HL-60 (cell line): ENCODE measurements around the gene EIF2AK3.
A peak's percentile ranks its signal among the peaks of the same experiment; 100 is the strongest.

ENCODE experiments used
- CTCF ChIP-seq: IDR thresholded peaks from one replicate; pipeline ENCODE4 v1.5.1; 2011; ENCODE audit warnings: low read length, control low read depth, inconsistent platforms; ENCODE audit not compliant: insufficient read depth
- GABPA ChIP-seq: IDR thresholded peaks from 2 replicates; pipeline ENCODE4 v1.6.1; 2012; ENCODE audit warnings: low read depth
- POLR2AphosphoS5 ChIP-seq: IDR thresholded peaks from 2 replicates; pipeline ENCODE4 v1.6.1; 2012; ENCODE audit warnings: low read depth
- TF ChIP-seq, protein P1 (sequence below): IDR thresholded peaks from 2 replicates; pipeline ENCODE4 v1.6.1; 2012; ENCODE audit warnings: low read depth; ENCODE audit not compliant: insufficient replicate concordance

- TF ChIP-seq, protein P1, sequence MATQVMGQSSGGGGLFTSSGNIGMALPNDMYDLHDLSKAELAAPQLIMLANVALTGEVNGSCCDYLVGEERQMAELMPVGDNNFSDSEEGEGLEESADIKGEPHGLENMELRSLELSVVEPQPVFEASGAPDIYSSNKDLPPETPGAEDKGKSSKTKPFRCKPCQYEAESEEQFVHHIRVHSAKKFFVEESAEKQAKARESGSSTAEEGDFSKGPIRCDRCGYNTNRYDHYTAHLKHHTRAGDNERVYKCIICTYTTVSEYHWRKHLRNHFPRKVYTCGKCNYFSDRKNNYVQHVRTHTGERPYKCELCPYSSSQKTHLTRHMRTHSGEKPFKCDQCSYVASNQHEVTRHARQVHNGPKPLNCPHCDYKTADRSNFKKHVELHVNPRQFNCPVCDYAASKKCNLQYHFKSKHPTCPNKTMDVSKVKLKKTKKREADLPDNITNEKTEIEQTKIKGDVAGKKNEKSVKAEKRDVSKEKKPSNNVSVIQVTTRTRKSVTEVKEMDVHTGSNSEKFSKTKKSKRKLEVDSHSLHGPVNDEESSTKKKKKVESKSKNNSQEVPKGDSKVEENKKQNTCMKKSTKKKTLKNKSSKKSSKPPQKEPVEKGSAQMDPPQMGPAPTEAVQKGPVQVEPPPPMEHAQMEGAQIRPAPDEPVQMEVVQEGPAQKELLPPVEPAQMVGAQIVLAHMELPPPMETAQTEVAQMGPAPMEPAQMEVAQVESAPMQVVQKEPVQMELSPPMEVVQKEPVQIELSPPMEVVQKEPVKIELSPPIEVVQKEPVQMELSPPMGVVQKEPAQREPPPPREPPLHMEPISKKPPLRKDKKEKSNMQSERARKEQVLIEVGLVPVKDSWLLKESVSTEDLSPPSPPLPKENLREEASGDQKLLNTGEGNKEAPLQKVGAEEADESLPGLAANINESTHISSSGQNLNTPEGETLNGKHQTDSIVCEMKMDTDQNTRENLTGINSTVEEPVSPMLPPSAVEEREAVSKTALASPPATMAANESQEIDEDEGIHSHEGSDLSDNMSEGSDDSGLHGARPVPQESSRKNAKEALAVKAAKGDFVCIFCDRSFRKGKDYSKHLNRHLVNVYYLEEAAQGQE: no peak
- TF ChIP-seq CTCF (peak; percentile 33), GABPA (no peak), POLR2AphosphoS5 (no peak)
Observed at GRCh38 chr2:88669482-88670214, 42.4 kb upstream of the EIF2AK3 start.
